Suppressor macrophage treated with lipopolysaccharide for 4 hours (primary cell): ENCODE results near the gene PRKCG.
"Not testable (repeated sequence)": the region's sequence is repeated elsewhere in the genome, so short reads cannot be mapped to it uniquely, and the experiment has no call there.

Experiments used
- DNase-seq: peaks from one replicate; pipeline ENCODE4 v3.0.0-alpha.2; 2020

PRKCG gene

DNA sequence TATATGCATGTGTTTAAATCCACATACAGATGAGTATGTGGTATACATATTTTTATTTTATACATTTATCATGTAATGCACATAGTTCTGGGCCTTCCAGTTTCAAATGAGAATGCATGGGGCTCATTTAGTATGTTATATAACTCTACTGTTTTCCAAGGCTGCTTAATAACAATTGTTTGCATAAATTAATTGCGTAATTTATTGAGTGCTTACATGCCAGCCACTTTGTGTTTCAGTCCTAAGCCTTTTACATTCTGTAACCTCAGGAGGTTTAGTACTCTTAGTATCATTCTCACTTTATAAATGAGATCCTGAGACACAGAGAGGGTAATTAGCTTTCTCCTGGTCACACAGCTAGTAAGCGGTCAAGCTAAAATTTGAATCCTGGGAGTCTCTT is 64.0 kb downstream of the PRKCG start:
- DNase-seq: no peak

DNA sequence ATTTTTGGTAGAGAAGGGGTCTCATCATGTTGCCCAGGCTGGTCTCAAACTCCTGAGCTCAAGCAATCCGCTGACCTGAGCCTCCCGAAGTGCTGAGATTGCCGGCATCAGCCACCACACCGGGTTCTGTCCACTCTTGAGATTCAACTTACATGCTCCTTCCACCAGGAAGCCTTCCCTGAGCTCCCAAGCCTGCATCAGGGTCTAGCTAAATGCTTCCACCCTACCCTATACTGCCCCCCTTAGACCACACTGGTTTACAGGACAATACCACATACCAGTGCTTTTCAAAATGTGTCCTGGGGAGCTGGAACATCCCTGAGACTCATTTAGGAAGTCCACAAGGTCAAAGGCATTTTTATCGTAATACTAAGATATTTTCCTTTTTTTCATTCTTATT is 65.6 kb downstream of the PRKCG start:
- DNase-seq: peak; percentile 23

DNA sequence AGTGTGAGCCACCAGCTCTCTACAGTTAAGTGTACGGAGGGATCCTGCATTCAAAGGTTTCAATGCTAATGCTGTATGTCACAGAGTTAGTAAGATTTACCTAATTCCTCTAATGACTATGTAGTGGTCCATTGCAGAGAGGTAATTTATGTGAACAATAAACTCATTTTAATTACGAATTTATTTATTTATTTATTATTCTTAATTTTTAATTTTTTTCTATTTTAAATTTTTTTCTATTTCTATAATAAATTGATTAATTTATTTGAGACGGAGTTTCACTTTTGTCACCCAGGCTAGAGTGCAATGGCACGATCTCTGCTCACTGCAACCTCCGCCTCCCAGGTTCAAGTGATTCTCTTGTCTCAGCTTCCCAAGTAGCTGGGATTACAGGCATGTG is 66.6 kb downstream of the PRKCG start:
- not testable (repeated sequence) for DNase-seq

DNA sequence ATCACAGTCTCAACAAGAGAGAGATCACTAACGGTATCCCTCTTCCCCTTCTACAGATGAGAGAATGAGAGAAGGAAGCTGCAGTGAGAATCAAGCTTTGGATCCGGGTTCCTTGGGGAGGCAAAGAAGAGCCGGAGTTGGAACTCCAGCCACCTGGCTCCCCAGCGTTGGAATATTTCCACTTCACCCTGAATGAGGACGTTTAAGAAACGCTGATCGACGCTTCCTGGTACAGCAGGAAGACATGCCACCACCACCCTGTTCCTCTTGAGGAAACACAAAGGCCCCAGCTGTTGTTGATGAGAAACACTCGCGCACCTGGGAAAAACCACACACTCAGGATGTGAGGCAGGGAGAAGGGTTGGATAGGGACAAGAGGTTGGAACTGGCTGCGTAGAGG is 69.4 kb downstream of the PRKCG start:
- DNase-seq: no peak

DNA sequence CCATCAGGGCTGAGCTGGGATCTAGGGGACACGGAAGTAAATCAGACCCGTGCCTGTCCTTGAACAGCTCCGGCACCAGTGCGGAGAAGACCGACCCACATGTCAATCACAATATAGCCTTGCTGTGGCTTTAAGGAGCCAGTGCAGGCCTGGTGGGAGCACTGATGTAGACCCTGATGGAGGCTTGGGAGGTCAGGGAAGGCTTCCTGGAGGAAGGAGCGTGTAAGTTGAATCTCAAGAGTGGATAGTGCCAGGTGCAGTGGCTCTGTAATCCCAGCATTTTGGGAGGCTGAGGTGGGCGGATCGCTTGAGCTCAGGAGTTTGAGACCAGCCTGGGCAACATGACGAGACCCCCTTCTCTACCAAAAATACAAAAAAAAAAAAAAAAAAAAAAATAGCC is 70.0 kb downstream of the PRKCG start:
- DNase-seq: no peak

DNA sequence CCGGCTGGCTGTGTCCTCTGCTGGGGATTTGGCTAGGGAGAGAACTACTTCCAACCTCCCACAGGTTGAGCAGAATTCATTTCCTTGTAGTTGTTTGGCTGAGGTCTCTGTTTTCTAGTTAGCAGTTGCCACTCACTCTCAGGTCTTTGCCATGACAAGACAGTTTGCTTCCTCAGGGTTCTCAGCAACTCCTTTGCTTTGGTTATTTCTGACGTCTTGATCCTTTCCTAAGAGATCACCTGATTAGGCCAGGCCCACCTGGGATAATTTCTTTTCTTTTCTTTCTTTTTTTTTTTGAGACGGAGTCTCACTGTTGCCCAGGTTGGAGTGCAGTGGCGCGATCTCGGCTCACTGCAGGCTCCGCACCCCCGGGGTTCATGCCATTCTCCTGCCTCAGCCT is 71.4 kb downstream of the PRKCG start:
- no peak for DNase-seq
